Measurements from ENCODE around the gene GNMT.

DNA sequence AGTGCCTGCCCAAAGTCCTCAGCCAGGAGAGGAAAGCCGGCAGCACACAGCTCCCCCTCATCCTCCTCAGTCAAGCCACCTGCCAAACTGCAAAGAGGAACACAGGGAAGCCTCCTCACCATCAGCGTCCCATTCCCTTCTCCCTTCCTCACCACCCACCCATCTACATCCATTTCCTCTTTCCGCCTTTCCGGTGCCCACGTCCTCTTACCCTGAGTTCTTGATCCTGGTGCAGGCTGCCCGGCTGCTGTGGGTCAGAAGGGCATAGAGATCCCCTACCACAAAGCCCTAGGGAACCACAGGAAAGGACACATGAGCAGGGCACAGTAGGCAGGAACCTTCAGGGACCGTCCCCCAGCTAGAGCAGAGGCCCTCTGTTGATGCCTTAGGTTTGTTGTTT, 6.0 kb downstream of the GNMT start:
- TF ChIP-seq FOXA1 (IDR thresholded peaks at IDR 0.05) (no peak), SP1 (IDR thresholded peaks at IDR 0.05) (no peak), FOXK2 (IDR thresholded peaks at IDR 0.05) (no peak), LEF1 (IDR thresholded peaks at IDR 0.05; ENCODE audit: borderline replicate concordance) (no peak), BHLHE40 (IDR thresholded peaks at IDR 0.05; ENCODE audit: borderline replicate concordance) (no peak), TARDBP (IDR thresholded peaks at IDR 0.05) (no peak), FOXM1 (IDR thresholded peaks at IDR 0.05; ENCODE audit: borderline replicate concordance) (no peak), ZNF384 (IDR thresholded peaks at IDR 0.05) (no peak), ELF4 (IDR thresholded peaks at IDR 0.05) (no peak), HDGF (IDR thresholded peaks at IDR 0.05; ENCODE audit: borderline replicate concordance) (no peak)
- TF ChIP-seq, protein P1, sequence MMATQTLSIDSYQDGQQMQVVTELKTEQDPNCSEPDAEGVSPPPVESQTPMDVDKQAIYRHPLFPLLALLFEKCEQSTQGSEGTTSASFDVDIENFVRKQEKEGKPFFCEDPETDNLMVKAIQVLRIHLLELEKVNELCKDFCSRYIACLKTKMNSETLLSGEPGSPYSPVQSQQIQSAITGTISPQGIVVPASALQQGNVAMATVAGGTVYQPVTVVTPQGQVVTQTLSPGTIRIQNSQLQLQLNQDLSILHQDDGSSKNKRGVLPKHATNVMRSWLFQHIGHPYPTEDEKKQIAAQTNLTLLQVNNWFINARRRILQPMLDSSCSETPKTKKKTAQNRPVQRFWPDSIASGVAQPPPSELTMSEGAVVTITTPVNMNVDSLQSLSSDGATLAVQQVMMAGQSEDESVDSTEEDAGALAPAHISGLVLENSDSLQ (IDR thresholded peaks at IDR 0.05) = no peak
